ENCODE results near the gene AP2A1.

DNA sequence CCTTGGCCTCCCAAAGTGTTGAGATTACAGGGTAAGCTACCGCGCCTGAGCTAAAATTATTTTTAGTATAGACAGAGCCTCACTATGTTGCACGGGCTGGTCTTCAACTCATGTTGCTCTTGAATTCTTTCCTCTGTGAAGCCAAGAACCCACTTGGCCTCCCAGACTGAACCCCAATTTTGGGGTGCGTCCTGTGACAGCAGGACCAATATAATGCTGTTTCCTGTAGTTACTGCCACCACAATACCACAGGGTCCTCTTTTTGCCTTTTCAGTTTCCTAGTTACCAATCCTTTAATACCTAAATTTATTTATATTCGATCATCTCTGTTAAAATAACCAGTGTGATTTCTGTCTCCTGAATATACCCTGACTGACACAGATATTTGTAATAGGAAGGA, 36.6 kb upstream of the AP2A1 start:
- TF ChIP-seq, protein P1, sequence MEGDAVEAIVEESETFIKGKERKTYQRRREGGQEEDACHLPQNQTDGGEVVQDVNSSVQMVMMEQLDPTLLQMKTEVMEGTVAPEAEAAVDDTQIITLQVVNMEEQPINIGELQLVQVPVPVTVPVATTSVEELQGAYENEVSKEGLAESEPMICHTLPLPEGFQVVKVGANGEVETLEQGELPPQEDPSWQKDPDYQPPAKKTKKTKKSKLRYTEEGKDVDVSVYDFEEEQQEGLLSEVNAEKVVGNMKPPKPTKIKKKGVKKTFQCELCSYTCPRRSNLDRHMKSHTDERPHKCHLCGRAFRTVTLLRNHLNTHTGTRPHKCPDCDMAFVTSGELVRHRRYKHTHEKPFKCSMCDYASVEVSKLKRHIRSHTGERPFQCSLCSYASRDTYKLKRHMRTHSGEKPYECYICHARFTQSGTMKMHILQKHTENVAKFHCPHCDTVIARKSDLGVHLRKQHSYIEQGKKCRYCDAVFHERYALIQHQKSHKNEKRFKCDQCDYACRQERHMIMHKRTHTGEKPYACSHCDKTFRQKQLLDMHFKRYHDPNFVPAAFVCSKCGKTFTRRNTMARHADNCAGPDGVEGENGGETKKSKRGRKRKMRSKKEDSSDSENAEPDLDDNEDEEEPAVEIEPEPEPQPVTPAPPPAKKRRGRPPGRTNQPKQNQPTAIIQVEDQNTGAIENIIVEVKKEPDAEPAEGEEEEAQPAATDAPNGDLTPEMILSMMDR (IDR thresholded peaks at IDR 0.05; ENCODE audit: insufficient read depth, low read length, poor library complexity, severe bottlenecking) = no peak
- no peak for TF ChIP-seq EZH2phosphoT487 (conservative IDR thresholded peaks at IDR 0.05; ENCODE audit: low read length)

All from SU-DHL-6 (cell line).